ENCODE results near the gene CCR4. TPM values are rescaled to one million over a fixed set of nuclear protein-coding genes. Genes with fewer than 3 reads are reported as not detected.

Gene CCR4
- total RNA-seq, 1 experiment from 2014 or later, result not detected

DNA sequence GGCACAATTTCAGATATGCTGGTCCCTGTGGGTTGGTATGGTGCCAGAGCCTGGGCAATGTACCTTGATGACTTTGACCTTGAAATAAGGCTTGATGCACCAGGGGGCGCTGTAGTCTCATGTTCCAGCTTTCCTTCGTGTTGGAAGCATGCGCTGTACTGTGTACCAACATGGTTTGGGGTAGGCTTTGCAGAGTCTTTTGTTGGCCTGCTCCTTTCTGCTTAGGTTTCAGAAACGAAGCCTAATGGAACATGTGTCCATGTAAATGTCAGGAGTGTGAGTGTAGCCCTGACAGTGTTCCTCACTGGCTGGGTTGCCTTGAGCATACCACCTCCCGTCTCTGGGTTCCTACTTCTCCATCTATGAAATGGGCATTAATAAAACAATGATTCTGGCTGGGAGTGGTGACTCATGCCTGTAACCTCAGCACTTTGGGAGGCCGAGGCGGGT lies 3.6 kb upstream of the CCR4 start (continued):
- no peak for TF ChIP-seq ATF3 (IDR thresholded peaks at IDR 0.05)

DNA sequence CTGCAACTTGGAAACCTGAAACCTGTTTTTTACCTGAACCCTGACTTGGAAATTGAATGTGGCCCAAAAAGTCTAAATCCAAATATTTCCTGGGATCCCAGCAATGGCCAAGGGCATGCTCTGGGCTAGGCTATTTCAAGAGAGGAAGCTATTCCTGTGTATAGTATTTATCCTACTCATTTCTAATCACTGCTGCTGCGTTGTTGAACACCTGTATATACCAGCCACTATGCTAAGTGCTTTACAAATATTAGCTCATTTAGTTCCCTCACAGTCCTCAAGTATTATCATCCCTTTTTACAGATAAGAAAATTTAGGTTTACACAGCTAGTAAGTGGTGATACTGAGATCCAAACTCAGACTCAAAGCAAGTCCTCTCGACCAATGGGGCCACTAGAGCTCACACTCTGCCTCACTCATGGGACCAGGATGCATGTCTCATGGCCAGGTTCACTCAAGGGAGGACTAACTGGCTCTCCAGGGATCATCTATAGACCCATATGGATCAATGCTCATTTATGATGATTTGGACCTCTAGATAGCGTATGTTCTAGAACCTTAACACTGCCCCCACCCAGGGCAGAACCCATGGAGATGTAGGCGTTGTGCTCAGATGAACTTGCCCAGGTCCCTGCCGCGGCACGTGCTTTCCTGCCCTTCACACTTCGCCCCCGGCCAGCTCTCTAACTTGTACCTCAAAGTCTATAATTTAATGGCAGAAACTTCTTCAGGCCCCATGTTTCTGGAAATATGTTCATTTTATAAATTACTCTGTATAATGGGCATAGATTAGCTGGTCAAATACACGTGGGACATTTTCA lies 2.6 kb upstream of the CCR4 start:
- CTCF ChIA-PET, result interaction anchor here (1.5 to 4.1 kb wide), 4 partner anchors 125 to 838 kb away, joined by 5 to 26 read pairs (median 9); no protein-coding TSS in a partner anchor
- no TSS peak for BruUV-seq (replicated peaks)
- H3K9ac ChIP-seq (ENCODE audit: low read length), result no peak overlapping the region
- no peaks in the 10 kb centered on the region for H4K20me1 ChIP-seq (ENCODE audit: insufficient read depth)
- POLR2A ChIA-PET, result no interaction called here
- no peak overlapping the region for H2AFZ ChIP-seq (ENCODE audit: low read depth, low read length, poor library complexity, severe bottlenecking)
- no peaks in the 10 kb centered on the region for H3K79me2 ChIP-seq (ENCODE audit: insufficient read depth, low read length)
- DNase-seq (ENCODE audit: low read depth, low spot score), result no peak
- no peak for ATAC-seq
- H3K9me2 ChIP-seq (ENCODE audit: insufficient read depth), result no peaks in the 10 kb centered on the region
- no peaks in the 10 kb centered on the region for H3K36me3 ChIP-seq (ENCODE audit: control insufficient read depth in 1 of 2, insufficient read depth in 2 of 2, low read length in 2 of 2)
- no peak overlapping the region for H3K27ac ChIP-seq (ENCODE audit: low read depth, low read length)
- no peak overlapping the region for H3K4me2 ChIP-seq (ENCODE audit: low read length)
- RAD21 ChIA-PET (ENCODE audit: low non-redundant PET in 1 of 2, low total read pairs in 2 of 2, uncharacterized antibody in 2 of 2, unreplicated experiment in 2 of 2), result interaction anchor here in 1 of 2 experiments (1.1 kb wide), 1 partner anchor 125 kb away, joined by 4 read pairs; no protein-coding TSS in a partner anchor
- intact Hi-C loops (cut with micrococcal nuclease), result no loop called here
- H3K9me3 ChIP-seq (ENCODE audit: control insufficient read depth in 1 of 2, insufficient read depth in 1 of 2, low read depth in 1 of 2, low read length in 2 of 2), result no peaks in the 10 kb centered on the region
- no peak for TF ChIP-seq EGR1 (IDR thresholded peaks at IDR 0.05; ENCODE audit: low read depth)
- TF ChIP-seq MAX (IDR thresholded peaks at IDR 0.05), result no peak
- TF ChIP-seq ELF1 (IDR thresholded peaks at IDR 0.05; ENCODE audit: borderline replicate concordance, low read depth), result no peak
- no peak for TF ChIP-seq EZH2 (IDR thresholded peaks at IDR 0.05)
- TF ChIP-seq ZNF274 (IDR thresholded peaks at IDR 0.05; ENCODE audit: low read depth, low read length), result no peak
- TF ChIP-seq, protein P1, sequence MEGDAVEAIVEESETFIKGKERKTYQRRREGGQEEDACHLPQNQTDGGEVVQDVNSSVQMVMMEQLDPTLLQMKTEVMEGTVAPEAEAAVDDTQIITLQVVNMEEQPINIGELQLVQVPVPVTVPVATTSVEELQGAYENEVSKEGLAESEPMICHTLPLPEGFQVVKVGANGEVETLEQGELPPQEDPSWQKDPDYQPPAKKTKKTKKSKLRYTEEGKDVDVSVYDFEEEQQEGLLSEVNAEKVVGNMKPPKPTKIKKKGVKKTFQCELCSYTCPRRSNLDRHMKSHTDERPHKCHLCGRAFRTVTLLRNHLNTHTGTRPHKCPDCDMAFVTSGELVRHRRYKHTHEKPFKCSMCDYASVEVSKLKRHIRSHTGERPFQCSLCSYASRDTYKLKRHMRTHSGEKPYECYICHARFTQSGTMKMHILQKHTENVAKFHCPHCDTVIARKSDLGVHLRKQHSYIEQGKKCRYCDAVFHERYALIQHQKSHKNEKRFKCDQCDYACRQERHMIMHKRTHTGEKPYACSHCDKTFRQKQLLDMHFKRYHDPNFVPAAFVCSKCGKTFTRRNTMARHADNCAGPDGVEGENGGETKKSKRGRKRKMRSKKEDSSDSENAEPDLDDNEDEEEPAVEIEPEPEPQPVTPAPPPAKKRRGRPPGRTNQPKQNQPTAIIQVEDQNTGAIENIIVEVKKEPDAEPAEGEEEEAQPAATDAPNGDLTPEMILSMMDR (IDR thresholded peaks at IDR 0.05 in 2 of 3, conservative IDR thresholded peaks at IDR 0.05 in 1 of 3; ENCODE audit: borderline replicate concordance in 1 of 3, insufficient read depth in 1 of 3, low read depth in 2 of 3, low read length in 2 of 3), result no peak
- no peak for TF ChIP-seq YY1 (IDR thresholded peaks at IDR 0.05; ENCODE audit: extremely low read depth, insufficient replicate concordance, low read depth, low read length)
- no peak for TF ChIP-seq FOSL1 (IDR thresholded peaks at IDR 0.05; ENCODE audit: low read depth)
- TF ChIP-seq CBX3 (IDR thresholded peaks at IDR 0.05; ENCODE audit: low read depth), result no peak
- TF ChIP-seq ATF3 (IDR thresholded peaks at IDR 0.05), result no peak
- no peak for TF ChIP-seq SRF (IDR thresholded peaks at IDR 0.05; ENCODE audit: low read depth)
- TF ChIP-seq JUND (IDR thresholded peaks at IDR 0.05), result no peak
- TF ChIP-seq ZFX (IDR thresholded peaks at IDR 0.05), result no peak
- TF ChIP-seq RAD21 (IDR thresholded peaks at IDR 0.05; ENCODE audit: low read depth), result no peak
- TF ChIP-seq POLR2A (IDR thresholded peaks at IDR 0.05; ENCODE audit: borderline replicate concordance, extremely low read depth, insufficient read depth, insufficient read length), result no peak
- peaks cover 0 to 14% of the 10 kb centered on the region in 2 experiments; a peak in 2 of 4 replicates for H3K4me1 ChIP-seq (ENCODE audit: control insufficient read depth in 1 of 2, insufficient read depth in 2 of 2, low read length in 2 of 2)
- H3K4me3 ChIP-seq (replicated peaks in 1 of 2; ENCODE audit: low read depth in 1 of 2, low read length in 2 of 2), result no peak overlapping the region
- H3K27me3 ChIP-seq (ENCODE audit: insufficient read depth, low read length), result no peaks in the 10 kb centered on the region

Measured in HCT116 (cell line).